Caco-2 (cell line): Measurements from ENCODE around the gene ALDH4A1. TPM values are rescaled to one million over a fixed set of nuclear protein-coding genes. Genes with fewer than 3 reads are reported as not detected.
"Not testable (repeated sequence)": the region's sequence is repeated elsewhere in the genome, so short reads cannot be mapped to it uniquely, and the experiment has no call there.

Experiments
- BruUV-seq: library from RNA; stranded (reverse); fragments of 400-500 nt; replicated peaks from 2 replicates; lab custom pipeline; 2021; lab: Mats Ljungman, UMichigan
- CTCF ChIA-PET: fragments of 300-600 bp; sonication (Branson Sonifier 250); formaldehyde crosslinking; loops from one replicate; lab custom pipeline; 2022; ENCODE audit warnings: antibody characterized with exemption; lab: Charles Lee
- POLR2A ChIA-PET: fragments of 300-600 bp; sonication (Branson Sonifier 250); formaldehyde crosslinking; loops from one replicate; lab custom pipeline; 2022; ENCODE audit warnings: antibody characterized with exemption; lab: Charles Lee
- DNase-seq, 2 experiments: peaks; one replicate each; pipeline versions ENCODE4 v3.0.0 to v3.0.0-alpha.2; 2020 to 2022
- H3K27me3 ChIP-seq: replicated peaks from 2 replicates; pipeline ENCODE4 v1.6.0; 2011; ENCODE audit warnings: low read length; ENCODE audit not compliant: control insufficient read depth, insufficient read depth
- H3K36me3 ChIP-seq: 2 replicates; pipeline ENCODE4 v1.5.1; 2011; ENCODE audit warnings: low read length; ENCODE audit not compliant: control insufficient read depth, insufficient read depth
- H3K4me1 ChIP-seq: fragments of 250-450 bp; sonication (Bioruptor Pico); 2 replicates; pipeline ENCODE4 v1.5.1; 2020; ENCODE audit warnings: mild to moderate bottlenecking
- H3K4me3 ChIP-seq: 2 replicates; pipeline ENCODE4 v1.5.1; 2011; ENCODE audit warnings: low read depth, mild to moderate bottlenecking, control low read depth, low read length
- H3K9me3 ChIP-seq: fragments of 250-450 bp; sonication (Bioruptor Pico); 2 replicates; pipeline ENCODE4 v1.5.1; 2020; ENCODE audit warnings: mild to moderate bottlenecking, moderate library complexity
- H3K27ac Mint-ChIP-seq: one replicate; pipeline ENCODE4 v1.8.0; 2022; ENCODE audit warnings: mixed read lengths; ENCODE audit not compliant: unreplicated experiment
- H3K27me3 Mint-ChIP-seq: one replicate; pipeline ENCODE4 v1.8.0; 2022; ENCODE audit warnings: mixed read lengths; ENCODE audit not compliant: insufficient read depth, unreplicated experiment
- H3K36me3 Mint-ChIP-seq: one replicate; pipeline ENCODE4 v1.8.0; 2022; ENCODE audit warnings: mild to moderate bottlenecking, mixed read lengths; ENCODE audit not compliant: insufficient read depth, unreplicated experiment
- H3K4me1 Mint-ChIP-seq: one replicate; pipeline ENCODE4 v1.8.0; 2022; ENCODE audit warnings: low read depth, mixed read lengths; ENCODE audit not compliant: unreplicated experiment
- H3K4me3 Mint-ChIP-seq: one replicate; pipeline ENCODE4 v1.8.0; 2022; ENCODE audit warnings: mild to moderate bottlenecking, moderate library complexity, mixed read lengths; ENCODE audit not compliant: unreplicated experiment
- H3K9me3 Mint-ChIP-seq: one replicate; pipeline ENCODE4 v1.8.0; 2022; ENCODE audit warnings: mixed read lengths; ENCODE audit not compliant: unreplicated experiment
- intact Hi-C: fragments of 100-400 bp; cut with micrococcal nuclease; formaldehyde crosslinking; loops from one replicate; pipeline ENCODE4 v1.10.0; 2022; ENCODE audit not compliant: unreplicated experiment
- total RNA-seq: library from RNA; stranded (reverse); gene quantifications from 2 replicates; pipeline ENCODE4 v1.2.3, GENCODE V29; 2022
- TF ChIP-seq, protein P1 (sequence below), 2 experiments: fragments of 200-600 bp in 1 of 2; IDR thresholded peaks; 1 replicate in 1 of 2; 2 replicates in 1 of 2; pipeline versions ENCODE4 v1.5.1 to v1.8.0; 2011 to 2022; ENCODE audit warnings: antibody characterized with exemption in 1 of 2, control low read depth in 1 of 2, inconsistent platforms in 1 of 2, low read depth in 1 of 2, low read length in 1 of 2, mild to moderate bottlenecking in 1 of 2, moderate library complexity in 1 of 2; ENCODE audit not compliant: insufficient read depth in 1 of 2, severe bottlenecking in 1 of 2, unreplicated experiment in 1 of 2

The ALDH4A1 gene
- total RNA-seq, 1 experiment from 2014 or later: 18.0 TPM

DNA sequence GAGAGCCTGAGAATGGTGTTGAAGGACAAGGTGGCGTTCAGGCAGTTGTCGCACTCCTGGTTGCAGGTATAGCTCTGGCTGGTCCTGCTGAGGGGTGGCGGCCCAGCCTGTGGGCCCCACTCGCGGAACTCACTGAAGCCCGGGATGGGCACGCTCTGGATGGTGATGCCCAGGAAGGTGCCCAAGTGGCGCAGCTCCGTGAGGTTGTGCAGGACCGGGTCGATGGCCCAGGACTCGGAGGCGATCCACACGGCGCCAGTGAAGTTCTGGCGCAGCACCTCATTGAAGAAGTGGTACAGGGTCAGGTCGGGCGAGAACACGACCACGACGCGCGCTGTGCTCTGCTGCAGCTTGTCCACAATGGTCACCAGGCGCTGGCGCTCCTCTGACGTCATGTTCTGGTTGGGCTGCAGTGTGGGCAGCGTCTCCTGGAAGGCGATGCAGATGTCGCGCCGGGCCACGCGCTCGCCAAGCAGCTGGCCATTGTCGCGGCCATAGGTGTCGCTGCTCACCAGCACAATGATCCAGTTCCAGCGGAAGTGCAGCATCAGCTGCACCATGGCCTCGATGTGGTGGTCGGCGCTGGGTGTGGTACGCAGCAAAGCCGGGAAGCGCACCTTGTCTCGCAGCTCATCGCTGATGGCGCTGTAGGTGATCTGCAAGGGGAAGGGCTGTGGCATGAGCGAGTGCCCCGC lies 47.9 kb downstream of the ALDH4A1 start:
- H3K4me1 Mint-ChIP-seq: no peaks in the 10 kb centered on the region
- Histone ChIP-seq H3K9me3 (no peaks in the 10 kb centered on the region), H3K4me1 (no peaks in the 10 kb centered on the region), H3K27me3 (no peaks in the 10 kb centered on the region; the same call in 1 of the 2 replicates), H3K4me3 (no peak overlapping the region), H3K36me3 (no peaks in the 10 kb centered on the region)
- no peak overlapping the region for H3K27ac Mint-ChIP-seq
- H3K9me3 Mint-ChIP-seq: no peaks in the 10 kb centered on the region
- H3K4me3 Mint-ChIP-seq: no peak overlapping the region
- CTCF ChIA-PET: no interaction called here
- no peak for DNase-seq
- no peaks in the 10 kb centered on the region for H3K36me3 Mint-ChIP-seq
- POLR2A ChIA-PET: no interaction called here
- no TSS peak for BruUV-seq
- intact Hi-C loops: no loop called here
- H3K27me3 Mint-ChIP-seq: peaks cover 12% of the 10 kb centered on the region
- TF ChIP-seq, protein P1, sequence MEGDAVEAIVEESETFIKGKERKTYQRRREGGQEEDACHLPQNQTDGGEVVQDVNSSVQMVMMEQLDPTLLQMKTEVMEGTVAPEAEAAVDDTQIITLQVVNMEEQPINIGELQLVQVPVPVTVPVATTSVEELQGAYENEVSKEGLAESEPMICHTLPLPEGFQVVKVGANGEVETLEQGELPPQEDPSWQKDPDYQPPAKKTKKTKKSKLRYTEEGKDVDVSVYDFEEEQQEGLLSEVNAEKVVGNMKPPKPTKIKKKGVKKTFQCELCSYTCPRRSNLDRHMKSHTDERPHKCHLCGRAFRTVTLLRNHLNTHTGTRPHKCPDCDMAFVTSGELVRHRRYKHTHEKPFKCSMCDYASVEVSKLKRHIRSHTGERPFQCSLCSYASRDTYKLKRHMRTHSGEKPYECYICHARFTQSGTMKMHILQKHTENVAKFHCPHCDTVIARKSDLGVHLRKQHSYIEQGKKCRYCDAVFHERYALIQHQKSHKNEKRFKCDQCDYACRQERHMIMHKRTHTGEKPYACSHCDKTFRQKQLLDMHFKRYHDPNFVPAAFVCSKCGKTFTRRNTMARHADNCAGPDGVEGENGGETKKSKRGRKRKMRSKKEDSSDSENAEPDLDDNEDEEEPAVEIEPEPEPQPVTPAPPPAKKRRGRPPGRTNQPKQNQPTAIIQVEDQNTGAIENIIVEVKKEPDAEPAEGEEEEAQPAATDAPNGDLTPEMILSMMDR (IDR thresholded peaks at IDR 0.05; ENCODE audit: insufficient read depth in 1 of 2, low read depth in 1 of 2, low read length in 1 of 2, severe bottlenecking in 1 of 2, unreplicated experiment in 1 of 2): no peak

DNA sequence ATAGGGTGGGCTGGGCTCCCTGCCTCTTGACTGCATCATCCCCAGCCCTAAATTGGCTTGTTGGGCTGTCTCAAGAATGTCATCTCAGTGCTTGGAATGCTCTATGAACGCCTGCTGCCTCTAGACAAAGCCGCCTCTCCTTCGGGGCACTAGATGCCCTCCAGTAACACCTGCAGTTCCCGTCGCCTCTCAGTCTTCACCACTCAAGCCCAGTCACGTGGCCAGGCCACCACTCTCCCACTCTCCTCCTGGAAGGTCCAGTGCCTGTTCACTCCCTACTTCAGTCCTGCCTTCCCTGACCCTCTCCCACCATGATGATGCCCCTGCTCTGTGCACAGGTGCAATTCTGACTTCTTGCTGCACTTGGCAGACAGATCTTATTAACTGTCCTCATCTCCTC lies 49.9 kb downstream of the ALDH4A1 start:
- no peak for DNase-seq
- Mint-ChIP-seq H3K27me3 (peaks cover 14% of the 10 kb centered on the region), H3K27ac (no peak overlapping the region), H3K4me1 (no peaks in the 10 kb centered on the region), H3K9me3 (no peaks in the 10 kb centered on the region), H3K36me3 (no peaks in the 10 kb centered on the region), H3K4me3 (no peak overlapping the region)
- no peak overlapping the region for H3K4me3 ChIP-seq
- H3K27me3 ChIP-seq: no peaks in the 10 kb centered on the region; the same call in 1 of the 2 replicates
- ChIA-PET POLR2A (no interaction called here), CTCF (no interaction called here)
- TF ChIP-seq, protein P1 (IDR thresholded peaks at IDR 0.05; ENCODE audit: insufficient read depth in 1 of 2, low read depth in 1 of 2, low read length in 1 of 2, severe bottlenecking in 1 of 2, unreplicated experiment in 1 of 2): no peak
- no peaks in the 10 kb centered on the region for H3K4me1 ChIP-seq
- intact Hi-C loops: no loop called here
- no TSS peak for BruUV-seq
- H3K9me3 ChIP-seq: no peaks in the 10 kb centered on the region
- no peaks in the 10 kb centered on the region for H3K36me3 ChIP-seq

DNA sequence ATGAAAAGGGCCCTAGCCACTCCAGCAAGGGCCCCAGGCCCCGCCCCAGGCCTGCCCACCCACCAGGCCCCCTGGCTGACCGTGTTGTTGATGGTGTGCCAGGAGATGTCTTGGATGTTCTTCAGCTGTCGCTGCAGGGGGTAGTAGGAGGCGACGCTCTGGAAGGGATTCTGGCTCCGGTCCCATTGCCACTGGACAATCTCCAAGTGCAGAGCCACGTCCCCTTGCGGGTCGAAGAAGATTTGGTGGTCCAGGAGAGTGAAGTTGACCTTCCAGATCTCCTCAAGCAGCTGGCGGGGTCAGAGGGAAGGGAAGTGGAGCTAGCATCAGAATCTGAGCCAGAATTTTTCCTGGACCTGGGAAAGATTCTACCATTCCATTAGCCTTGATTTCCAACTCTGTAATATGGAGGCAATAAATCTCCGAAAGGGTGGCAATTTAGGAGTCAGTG lies 53.1 kb downstream of the ALDH4A1 start:
- H3K9me3 ChIP-seq: no peaks in the 10 kb centered on the region
- Mint-ChIP-seq H3K4me3 (no peak overlapping the region), H3K4me1 (no peaks in the 10 kb centered on the region), H3K36me3 (no peaks in the 10 kb centered on the region), H3K27ac (no peak overlapping the region), H3K9me3 (no peaks in the 10 kb centered on the region), H3K27me3 (peaks cover 2% of the 10 kb centered on the region)
- CTCF ChIA-PET: no interaction called here
- no peaks in the 10 kb centered on the region for H3K27me3 ChIP-seq
- no TSS peak for BruUV-seq
- H3K36me3 ChIP-seq: no peaks in the 10 kb centered on the region
- H3K4me3 ChIP-seq: no peak overlapping the region
- POLR2A ChIA-PET: no interaction called here
- TF ChIP-seq, protein P1 (IDR thresholded peaks at IDR 0.05; ENCODE audit: insufficient read depth in 1 of 2, low read depth in 1 of 2, low read length in 1 of 2, severe bottlenecking in 1 of 2, unreplicated experiment in 1 of 2): no peak
- DNase-seq: no peak
- H3K4me1 ChIP-seq: no peaks in the 10 kb centered on the region
- intact Hi-C loops: no loop called here

GRCh38 chr1:18847723-18848122 lies 54.6 kb downstream of the ALDH4A1 start:
- H3K4me3 ChIP-seq, H3K27me3 Mint-ChIP-seq, H3K4me1 ChIP-seq, DNase-seq, H3K9me3 ChIP-seq, H3K27me3 ChIP-seq, H3K36me3 Mint-ChIP-seq, BruUV-seq, H3K36me3 ChIP-seq, H3K9me3 Mint-ChIP-seq, intact Hi-C loops, H3K27ac Mint-ChIP-seq, H3K4me1 Mint-ChIP-seq, H3K4me3 Mint-ChIP-seq: not testable (repeated sequence)
- POLR2A ChIA-PET: interaction anchor here (0.6 kb wide), 1 partner anchor 1378 kb away, joined by 5 read pairs; no protein-coding TSS in a partner anchor
- CTCF ChIA-PET: interaction anchor here (0.6 kb wide), 1 partner anchor 74 kb away, joined by 3 read pairs; no protein-coding TSS in a partner anchor
